Measurements from ENCODE around the gene ARHGAP4.
A peak's percentile ranks its signal among the peaks of the same experiment; 100 is the strongest.

Gene ARHGAP4

GRCh38 chrX:153954558-153955227, 28.6 kb upstream of the ARHGAP4 start:
- Histone ChIP-seq H3K27me3 (replicated peaks) (no peaks in the 10 kb centered on the region), H3K36me3 (replicated peaks) (peaks cover 83% of the 10 kb centered on the region), H3K4me3 (ENCODE audit: low read depth, low read length) (no peak overlapping the region), H3K27ac (no peak overlapping the region)
- in situ Hi-C loops (cut with HindIII; ENCODE audit: low pct_ligation_motif_present, low sequenced_read_pairs): no loop called here
- no peak for DNase-seq
- TF ChIP-seq, protein P1, sequence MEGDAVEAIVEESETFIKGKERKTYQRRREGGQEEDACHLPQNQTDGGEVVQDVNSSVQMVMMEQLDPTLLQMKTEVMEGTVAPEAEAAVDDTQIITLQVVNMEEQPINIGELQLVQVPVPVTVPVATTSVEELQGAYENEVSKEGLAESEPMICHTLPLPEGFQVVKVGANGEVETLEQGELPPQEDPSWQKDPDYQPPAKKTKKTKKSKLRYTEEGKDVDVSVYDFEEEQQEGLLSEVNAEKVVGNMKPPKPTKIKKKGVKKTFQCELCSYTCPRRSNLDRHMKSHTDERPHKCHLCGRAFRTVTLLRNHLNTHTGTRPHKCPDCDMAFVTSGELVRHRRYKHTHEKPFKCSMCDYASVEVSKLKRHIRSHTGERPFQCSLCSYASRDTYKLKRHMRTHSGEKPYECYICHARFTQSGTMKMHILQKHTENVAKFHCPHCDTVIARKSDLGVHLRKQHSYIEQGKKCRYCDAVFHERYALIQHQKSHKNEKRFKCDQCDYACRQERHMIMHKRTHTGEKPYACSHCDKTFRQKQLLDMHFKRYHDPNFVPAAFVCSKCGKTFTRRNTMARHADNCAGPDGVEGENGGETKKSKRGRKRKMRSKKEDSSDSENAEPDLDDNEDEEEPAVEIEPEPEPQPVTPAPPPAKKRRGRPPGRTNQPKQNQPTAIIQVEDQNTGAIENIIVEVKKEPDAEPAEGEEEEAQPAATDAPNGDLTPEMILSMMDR (IDR thresholded peaks at IDR 0.05; ENCODE audit: low read depth, low read length, missing control alignments): no peak

- in situ Hi-C loops (cut with HindIII; ENCODE audit: low pct_ligation_motif_present, low sequenced_read_pairs): no loop called here
- TF ChIP-seq, protein P1 (IDR thresholded peaks at IDR 0.05; ENCODE audit: low read depth, low read length, missing control alignments): peak; percentile 29
- DNase-seq: no peak
- Histone ChIP-seq H3K27me3 (replicated peaks) (no peaks in the 10 kb centered on the region), H3K4me3 (ENCODE audit: low read depth, low read length) (no peak overlapping the region), H3K27ac (no peak overlapping the region), H3K36me3 (replicated peaks) (peaks cover 78% of the 10 kb centered on the region)
Measured at GRCh38 chrX:153953892-153954557, 28.0 kb upstream of the ARHGAP4 start.

- no peak overlapping the region for H3K4me3 ChIP-seq (ENCODE audit: low read depth, low read length)
- H3K27ac ChIP-seq: peak overlapping the region; percentile 45
- peaks cover 77% of the 10 kb centered on the region for H3K36me3 ChIP-seq (replicated peaks)
- DNase-seq: peak; percentile 51
- H3K27me3 ChIP-seq (replicated peaks): no peaks in the 10 kb centered on the region
- in situ Hi-C loops (cut with HindIII; ENCODE audit: low pct_ligation_motif_present, low sequenced_read_pairs): no loop called here
- TF ChIP-seq, protein P1 (IDR thresholded peaks at IDR 0.05; ENCODE audit: low read depth, low read length, missing control alignments): peak; percentile 95
Measured at GRCh38 chrX:153953342-153953830, 27.3 kb upstream of the ARHGAP4 start.

GRCh38 chrX:153952373-153953026, 26.4 kb upstream of the ARHGAP4 start:
- TF ChIP-seq, protein P1 (IDR thresholded peaks at IDR 0.05; ENCODE audit: low read depth, low read length, missing control alignments): no peak
- Histone ChIP-seq H3K27ac (no peak overlapping the region), H3K4me3 (ENCODE audit: low read depth, low read length) (no peak overlapping the region), H3K36me3 (replicated peaks) (peaks cover 68% of the 10 kb centered on the region), H3K27me3 (replicated peaks) (no peaks in the 10 kb centered on the region)
- in situ Hi-C loops (cut with HindIII; ENCODE audit: low pct_ligation_motif_present, low sequenced_read_pairs): no loop called here
- no peak for DNase-seq

DNA sequence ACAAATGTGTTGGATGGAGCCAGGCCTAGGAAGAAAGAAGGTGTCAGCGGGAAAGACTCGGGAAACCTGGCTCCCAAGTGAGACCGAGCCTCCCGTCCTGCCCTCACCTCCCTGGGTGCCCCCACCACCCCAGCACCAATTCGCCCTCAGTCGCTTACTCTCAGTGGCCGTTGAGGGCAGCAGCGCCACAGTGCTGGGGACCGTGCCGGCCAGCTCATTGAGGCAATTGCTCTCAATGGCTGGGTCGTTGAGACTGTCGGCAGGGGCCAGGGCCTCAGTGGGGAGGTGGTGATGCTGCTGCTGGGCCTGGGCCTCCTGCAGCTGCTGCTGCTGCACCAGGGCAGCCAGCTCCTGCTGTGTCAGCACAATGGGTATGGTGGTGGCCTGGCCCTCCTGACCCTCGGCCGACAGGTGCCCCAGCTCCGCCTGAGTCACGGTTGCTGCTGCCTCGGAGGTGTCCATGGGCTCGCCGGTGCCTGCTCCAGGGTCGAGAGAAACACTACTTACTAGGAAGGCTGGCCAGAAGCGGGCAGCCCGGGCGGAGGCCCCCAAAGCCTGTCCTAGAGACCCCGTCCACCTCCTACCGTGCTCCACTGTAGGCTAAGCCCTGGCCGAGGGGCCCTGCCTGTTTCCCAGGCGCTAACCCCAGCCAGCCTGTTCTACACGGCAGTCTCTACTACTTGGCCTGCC, 25.8 kb upstream of the ARHGAP4 start:
- in situ Hi-C loops (cut with HindIII; ENCODE audit: low pct_ligation_motif_present, low sequenced_read_pairs): no loop called here
- TF ChIP-seq, protein P1 (IDR thresholded peaks at IDR 0.05; ENCODE audit: low read depth, low read length, missing control alignments): no peak
- Histone ChIP-seq H3K27ac (no peak overlapping the region), H3K36me3 (replicated peaks) (peaks cover 65% of the 10 kb centered on the region), H3K27me3 (replicated peaks) (no peaks in the 10 kb centered on the region), H3K4me3 (ENCODE audit: low read depth, low read length) (no peak overlapping the region)
- DNase-seq: no peak
